BE2C (cell line): ENCODE data around the gene KRTAP12-2.

Source experiments
- DNase-seq: peaks from one replicate; pipeline ENCODE4 v3.0.0-alpha.2; 2020
- H3K27me3 ChIP-seq: fragments of 250-450 bp; sonication (Bioruptor Pico); 2 replicates; pipeline ENCODE4 v1.5.1; 2020; ENCODE audit warnings: mild to moderate bottlenecking
- H3K36me3 ChIP-seq: fragments of 250-450 bp; sonication (Bioruptor Pico); 2 replicates; pipeline ENCODE4 v1.5.1; 2020; ENCODE audit warnings: mild to moderate bottlenecking
- H3K4me1 ChIP-seq: fragments of 250-450 bp; sonication (Bioruptor Pico); 2 replicates; pipeline ENCODE4 v1.5.1; 2020
- H3K4me3 ChIP-seq: 2 replicates; pipeline ENCODE4 v1.5.1; 2011; ENCODE audit warnings: low read depth, low read length
- H3K9me3 ChIP-seq: fragments of 250-450 bp; sonication (Bioruptor Pico); 2 replicates; pipeline ENCODE4 v1.5.1; 2020
- TF ChIP-seq, protein P1 (sequence below): IDR thresholded peaks from 2 replicates; pipeline ENCODE4 v1.5.1; 2012; ENCODE audit warnings: mild to moderate bottlenecking, low read depth, low read length

The KRTAP12-2 gene

DNA sequence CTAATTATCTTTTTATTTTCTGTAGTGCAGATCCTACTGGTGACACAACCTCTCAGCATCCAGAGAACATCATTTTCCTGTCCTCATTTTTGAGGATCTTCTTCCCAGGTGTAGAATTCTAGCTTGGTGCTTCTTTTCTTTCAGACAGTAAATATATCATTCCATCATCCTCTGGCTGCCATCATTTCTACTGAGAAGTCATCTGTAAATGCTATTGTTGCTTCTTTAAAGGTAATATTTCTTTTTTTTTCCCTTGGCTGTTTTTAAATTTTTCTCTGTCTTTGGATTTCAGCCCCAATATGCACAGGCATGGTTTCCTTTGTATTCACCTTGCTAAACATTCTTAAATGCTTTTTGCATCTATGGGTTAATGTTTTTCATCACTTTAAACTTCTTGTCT, 43.2 kb downstream of the KRTAP12-2 start:
- Histone ChIP-seq H3K27me3 (no peaks in the 10 kb centered on the region), H3K4me3 (no peak overlapping the region), H3K36me3 (no peaks in the 10 kb centered on the region), H3K9me3 (no peaks in the 10 kb centered on the region; the same call in 1 of the 2 replicates), H3K4me1 (no peaks in the 10 kb centered on the region)
- TF ChIP-seq, protein P1, sequence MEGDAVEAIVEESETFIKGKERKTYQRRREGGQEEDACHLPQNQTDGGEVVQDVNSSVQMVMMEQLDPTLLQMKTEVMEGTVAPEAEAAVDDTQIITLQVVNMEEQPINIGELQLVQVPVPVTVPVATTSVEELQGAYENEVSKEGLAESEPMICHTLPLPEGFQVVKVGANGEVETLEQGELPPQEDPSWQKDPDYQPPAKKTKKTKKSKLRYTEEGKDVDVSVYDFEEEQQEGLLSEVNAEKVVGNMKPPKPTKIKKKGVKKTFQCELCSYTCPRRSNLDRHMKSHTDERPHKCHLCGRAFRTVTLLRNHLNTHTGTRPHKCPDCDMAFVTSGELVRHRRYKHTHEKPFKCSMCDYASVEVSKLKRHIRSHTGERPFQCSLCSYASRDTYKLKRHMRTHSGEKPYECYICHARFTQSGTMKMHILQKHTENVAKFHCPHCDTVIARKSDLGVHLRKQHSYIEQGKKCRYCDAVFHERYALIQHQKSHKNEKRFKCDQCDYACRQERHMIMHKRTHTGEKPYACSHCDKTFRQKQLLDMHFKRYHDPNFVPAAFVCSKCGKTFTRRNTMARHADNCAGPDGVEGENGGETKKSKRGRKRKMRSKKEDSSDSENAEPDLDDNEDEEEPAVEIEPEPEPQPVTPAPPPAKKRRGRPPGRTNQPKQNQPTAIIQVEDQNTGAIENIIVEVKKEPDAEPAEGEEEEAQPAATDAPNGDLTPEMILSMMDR: no peak
- DNase-seq: no peak

DNA sequence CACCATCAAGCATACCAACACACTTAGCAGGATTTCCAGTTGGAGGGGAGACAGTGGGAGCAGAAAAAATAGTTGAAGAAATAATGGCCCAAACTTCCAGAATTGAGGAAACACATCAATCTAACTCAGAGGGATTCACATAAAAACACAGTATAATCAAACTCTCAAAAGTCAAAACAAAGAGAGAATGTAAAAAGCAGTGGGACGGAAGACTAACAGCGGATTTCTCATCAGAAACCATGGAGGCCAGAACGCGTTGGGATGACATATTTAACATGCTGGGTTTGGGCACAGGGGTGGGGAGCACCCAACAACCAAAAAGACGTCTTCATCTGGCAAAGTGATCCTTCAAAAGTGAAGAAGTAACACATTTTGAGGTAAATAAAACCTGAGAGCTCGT, 46.8 kb downstream of the KRTAP12-2 start:
- TF ChIP-seq, protein P1: no peak
- no peak overlapping the region for H3K4me3 ChIP-seq
- no peaks in the 10 kb centered on the region; the same call in 1 of the 2 replicates for H3K9me3 ChIP-seq
- DNase-seq: no peak
- H3K27me3 ChIP-seq: peaks cover 11% of the 10 kb centered on the region
- H3K36me3 ChIP-seq: no peaks in the 10 kb centered on the region
- H3K4me1 ChIP-seq: no peaks in the 10 kb centered on the region

DNA sequence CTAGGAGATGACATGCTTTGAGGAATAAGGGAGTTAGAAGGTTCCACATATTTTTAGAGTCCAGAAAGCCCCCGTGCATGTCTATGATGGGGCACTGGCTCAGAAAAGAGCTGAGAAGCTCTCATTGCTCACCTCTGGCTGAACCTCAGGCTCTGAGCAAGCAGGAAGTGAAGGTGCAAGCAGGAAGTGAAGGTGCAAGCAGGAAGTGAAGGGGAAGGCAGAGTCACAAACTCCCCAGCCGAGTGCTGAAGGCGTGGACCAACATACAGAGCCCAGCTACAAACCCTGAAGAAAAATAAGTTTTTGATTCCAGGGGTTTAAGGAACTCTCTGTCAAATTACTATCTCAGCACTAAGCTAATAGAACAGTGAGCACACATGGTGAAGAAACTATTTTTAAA, 47.8 kb downstream of the KRTAP12-2 start:
- TF ChIP-seq, protein P1: no peak
- peaks cover 11% of the 10 kb centered on the region for H3K27me3 ChIP-seq
- no peaks in the 10 kb centered on the region for H3K9me3 ChIP-seq
- H3K4me1 ChIP-seq: no peaks in the 10 kb centered on the region
- H3K36me3 ChIP-seq: no peaks in the 10 kb centered on the region
- no peak for DNase-seq
- H3K4me3 ChIP-seq: no peak overlapping the region

DNA sequence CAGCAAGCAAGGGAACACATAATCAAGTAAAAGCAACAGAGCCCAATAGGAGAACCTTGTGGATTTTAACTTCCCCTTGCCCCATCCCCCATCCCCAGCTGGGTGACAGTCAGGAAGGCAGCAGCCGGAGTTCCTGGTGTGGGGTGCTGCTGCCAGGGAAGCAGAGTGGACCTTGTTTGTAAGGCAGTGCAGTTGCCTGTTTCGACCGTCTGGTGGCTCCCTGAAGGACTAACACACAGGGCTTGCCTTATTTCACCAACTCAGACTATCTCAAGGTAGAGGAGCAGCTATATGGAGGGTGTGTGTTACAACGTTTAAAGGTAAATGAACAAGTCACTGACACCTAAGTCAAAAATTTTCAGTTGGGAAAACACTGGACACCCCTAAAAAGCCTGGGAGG, 48.2 kb downstream of the KRTAP12-2 start:
- Histone ChIP-seq H3K4me3 (no peak overlapping the region), H3K9me3 (no peaks in the 10 kb centered on the region), H3K36me3 (no peaks in the 10 kb centered on the region), H3K27me3 (peaks cover 11% of the 10 kb centered on the region), H3K4me1 (no peaks in the 10 kb centered on the region)
- no peak for DNase-seq
- TF ChIP-seq, protein P1: peak; percentile 10; the same call in 1 of the 2 replicates

DNA sequence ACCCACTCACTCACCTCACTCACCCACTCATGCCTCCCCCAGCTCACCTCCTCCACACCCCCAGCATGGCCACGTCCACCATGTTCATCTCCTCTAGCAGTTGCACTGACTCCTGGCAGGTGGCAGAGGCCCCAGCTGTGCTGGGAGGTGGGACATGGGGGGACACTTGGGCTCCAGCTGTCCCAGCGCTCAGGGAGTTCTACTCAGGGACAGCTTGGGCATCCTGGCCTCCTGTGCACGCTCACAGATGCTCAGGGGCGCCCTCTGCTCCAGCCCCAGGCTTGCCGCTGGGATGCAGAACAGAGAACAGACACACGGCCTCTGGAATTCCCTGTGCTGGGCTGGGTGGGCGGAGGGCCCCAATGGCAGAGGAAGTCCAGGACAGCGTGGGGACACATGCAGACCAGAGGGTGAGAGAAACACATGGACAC, 49.6 kb downstream of the KRTAP12-2 start:
- no peaks in the 10 kb centered on the region for H3K4me1 ChIP-seq
- H3K4me3 ChIP-seq: no peak overlapping the region
- H3K9me3 ChIP-seq: no peaks in the 10 kb centered on the region
- H3K36me3 ChIP-seq: no peaks in the 10 kb centered on the region
- H3K27me3 ChIP-seq: peaks cover 11% of the 10 kb centered on the region
- DNase-seq: no peak
- TF ChIP-seq, protein P1: no peak

DNA sequence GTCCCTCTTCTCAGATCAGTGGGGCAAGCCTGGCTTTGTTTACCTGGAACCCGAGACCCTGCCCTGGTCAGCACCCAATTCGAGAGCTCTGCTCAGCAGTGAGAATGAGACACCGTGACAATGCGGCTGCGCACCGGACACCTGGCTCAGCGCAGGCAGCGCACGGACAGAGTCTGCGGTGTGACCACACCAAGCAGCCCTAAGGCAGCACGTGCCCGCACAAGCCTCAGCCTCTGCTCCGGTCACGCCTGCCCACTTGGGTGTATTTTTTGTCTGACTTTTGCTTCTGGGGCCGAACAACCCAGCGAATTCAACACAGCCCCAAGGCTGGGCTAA, 50.2 kb downstream of the KRTAP12-2 start:
- H3K36me3 ChIP-seq: no peaks in the 10 kb centered on the region
- no peak for DNase-seq

More for the DNA sequence above, 50.2 kb downstream of the KRTAP12-2 start:
- TF ChIP-seq, protein P1: no peak
- no peaks in the 10 kb centered on the region for H3K4me1 ChIP-seq
- peaks cover 11% of the 10 kb centered on the region for H3K27me3 ChIP-seq
- no peak overlapping the region for H3K4me3 ChIP-seq
- no peaks in the 10 kb centered on the region for H3K9me3 ChIP-seq
